Esophagus muscularis mucosa (tissue), 4 donors: ENCODE data around the gene RGS7BP.

Experiments
- EP300 ChIP-seq: sonication (generic); formaldehyde crosslinking; IDR thresholded peaks from one replicate; pipeline ENCODE4 v1.6.1; 2017; ENCODE audit warnings: antibody characterized with exemption
- POLR2A ChIP-seq: fragments of 450-650 bp; IDR thresholded peaks from one replicate; pipeline ENCODE4 v1.6.1; 2017; ENCODE audit warnings: antibody characterized with exemption, moderate library complexity, mild to moderate bottlenecking, low read depth
- POLR2AphosphoS5 ChIP-seq, 2 donors: sonication (generic); formaldehyde crosslinking; IDR thresholded peaks; one replicate each; pipeline ENCODE4 v1.6.1; 2017; ENCODE audit warnings: antibody characterized with exemption in 2 of 2
- TF ChIP-seq, protein P1 (sequence below), 3 experiments: fragments of 200-600 bp in 2 of 3; fragments of 450-650 bp in 1 of 3; sonication (generic) in 2 of 3; IDR thresholded peaks; one replicate each; pipeline ENCODE4 v1.5.1; 2017 to 2019; ENCODE audit warnings: antibody characterized with exemption in 3 of 3, mild to moderate bottlenecking in 2 of 3, moderate library complexity in 1 of 3

DNA sequence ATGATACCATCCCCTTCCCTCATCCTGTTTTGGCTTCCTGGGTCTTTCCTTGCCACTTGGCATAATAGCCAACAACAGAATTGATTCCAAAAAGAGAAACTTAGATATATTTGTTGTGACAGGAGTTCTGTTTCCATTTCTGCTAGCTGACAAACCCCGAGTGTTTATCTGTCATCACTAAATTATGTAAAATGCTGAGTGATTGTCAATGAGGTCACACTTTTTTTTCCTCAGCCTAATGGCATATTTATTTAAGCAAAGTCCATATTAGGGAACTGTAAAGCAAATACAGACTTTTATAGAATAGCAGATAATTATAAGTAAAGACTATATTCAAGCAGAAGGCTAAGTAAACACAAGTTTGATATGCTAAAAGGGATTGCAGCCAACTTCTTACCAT lies 64.0 kb downstream of the RGS7BP start:
- TF ChIP-seq, protein P1, sequence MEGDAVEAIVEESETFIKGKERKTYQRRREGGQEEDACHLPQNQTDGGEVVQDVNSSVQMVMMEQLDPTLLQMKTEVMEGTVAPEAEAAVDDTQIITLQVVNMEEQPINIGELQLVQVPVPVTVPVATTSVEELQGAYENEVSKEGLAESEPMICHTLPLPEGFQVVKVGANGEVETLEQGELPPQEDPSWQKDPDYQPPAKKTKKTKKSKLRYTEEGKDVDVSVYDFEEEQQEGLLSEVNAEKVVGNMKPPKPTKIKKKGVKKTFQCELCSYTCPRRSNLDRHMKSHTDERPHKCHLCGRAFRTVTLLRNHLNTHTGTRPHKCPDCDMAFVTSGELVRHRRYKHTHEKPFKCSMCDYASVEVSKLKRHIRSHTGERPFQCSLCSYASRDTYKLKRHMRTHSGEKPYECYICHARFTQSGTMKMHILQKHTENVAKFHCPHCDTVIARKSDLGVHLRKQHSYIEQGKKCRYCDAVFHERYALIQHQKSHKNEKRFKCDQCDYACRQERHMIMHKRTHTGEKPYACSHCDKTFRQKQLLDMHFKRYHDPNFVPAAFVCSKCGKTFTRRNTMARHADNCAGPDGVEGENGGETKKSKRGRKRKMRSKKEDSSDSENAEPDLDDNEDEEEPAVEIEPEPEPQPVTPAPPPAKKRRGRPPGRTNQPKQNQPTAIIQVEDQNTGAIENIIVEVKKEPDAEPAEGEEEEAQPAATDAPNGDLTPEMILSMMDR (IDR thresholded peaks at IDR 0.05): no peak
- no peak for TF ChIP-seq POLR2A
- no peak for TF ChIP-seq POLR2AphosphoS5 (IDR thresholded peaks at IDR 0.05)
- no peak for TF ChIP-seq EP300
